HCEC 1CT (cell line): Measurements from ENCODE around the gene TEAD4.

Experiments
- DNase-seq: peaks from one replicate; pipeline ENCODE4 v3.0.0-alpha.2; 2017

TEAD4 gene

GRCh38 chr12:3085341-3086139, 126.3 kb downstream of the TEAD4 start:
- DNase-seq, result no peak

GRCh38 chr12:3086211-3086610, 127.0 kb downstream of the TEAD4 start:
- DNase-seq, result no peak

GRCh38 chr12:3086729-3087323, 127.6 kb downstream of the TEAD4 start:
- no peak for DNase-seq

GRCh38 chr12:3087758-3088650, 128.8 kb downstream of the TEAD4 start:
- DNase-seq, result no peak

DNA sequence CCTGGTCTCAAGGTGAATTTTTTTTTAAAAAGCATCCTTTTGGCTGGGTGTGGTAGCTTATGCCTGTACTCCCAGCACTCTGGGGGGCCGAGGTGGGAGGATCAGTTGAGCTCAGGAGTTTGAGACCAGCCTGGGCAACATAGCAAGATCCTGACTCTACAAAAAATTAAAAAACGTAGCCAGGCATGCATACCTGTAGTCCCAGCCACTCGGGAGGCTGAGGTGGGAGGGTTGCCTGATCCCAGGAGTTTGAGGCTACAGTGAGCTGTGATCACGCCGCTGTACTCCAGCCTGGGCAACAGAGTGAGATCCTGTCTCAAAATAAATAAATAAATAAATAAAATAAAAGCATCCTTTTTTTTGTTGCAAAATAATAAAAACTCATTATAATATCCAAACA, 130.4 kb downstream of the TEAD4 start:
- no peak for DNase-seq
